NCI-H187 (cell line): ENCODE measurements around the gene AFG1L.
"Not testable (repeated sequence)": the region's sequence is repeated elsewhere in the genome, so short reads cannot be mapped to it uniquely, and the experiment has no call there.

ENCODE experiments used
- DNase-seq, 2 experiments: peaks; one replicate each; lab custom pipeline; 2025; lab: John Stamatoyannopoulos, UW

The AFG1L gene

DNA sequence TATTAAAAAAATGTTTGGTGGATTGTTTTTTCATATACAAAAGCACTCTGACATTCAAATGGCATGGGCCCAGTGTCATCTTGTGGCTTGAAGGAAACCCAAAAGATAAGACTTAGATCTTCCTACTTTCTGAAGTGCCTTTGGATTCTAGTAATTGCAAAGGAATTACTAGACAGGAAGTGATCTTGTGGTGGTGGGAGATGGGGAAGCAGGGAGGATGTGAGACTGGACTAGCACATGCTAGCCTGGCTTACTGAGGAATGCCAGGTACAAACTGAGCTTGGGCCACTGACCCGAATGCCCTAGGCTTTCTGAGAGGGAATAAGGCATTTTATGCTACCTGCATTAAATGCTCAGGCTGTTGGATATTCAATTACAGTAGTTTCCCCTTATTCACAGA, 59.0 kb downstream of the AFG1L start:
- no peak for DNase-seq

DNA sequence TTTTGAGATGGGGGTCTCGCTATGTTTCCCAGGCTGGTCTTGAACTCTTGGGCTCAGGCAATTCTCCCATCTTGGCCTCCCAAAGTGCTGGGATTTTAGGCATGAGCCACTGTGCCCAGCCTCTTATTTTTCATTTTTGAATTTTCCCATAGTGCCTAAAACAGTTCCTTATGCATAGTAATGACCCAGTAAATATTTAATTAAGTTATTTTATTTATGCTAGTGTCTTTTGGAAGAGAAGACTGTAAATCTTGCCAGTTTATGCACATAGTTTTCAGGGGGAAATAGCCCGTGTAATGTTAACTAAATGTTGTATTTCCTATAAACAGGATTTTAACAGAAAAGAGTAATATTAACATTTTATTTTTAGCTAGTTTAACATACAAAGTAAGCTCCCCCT, 60.3 kb downstream of the AFG1L start:
- DNase-seq = no peak

DNA sequence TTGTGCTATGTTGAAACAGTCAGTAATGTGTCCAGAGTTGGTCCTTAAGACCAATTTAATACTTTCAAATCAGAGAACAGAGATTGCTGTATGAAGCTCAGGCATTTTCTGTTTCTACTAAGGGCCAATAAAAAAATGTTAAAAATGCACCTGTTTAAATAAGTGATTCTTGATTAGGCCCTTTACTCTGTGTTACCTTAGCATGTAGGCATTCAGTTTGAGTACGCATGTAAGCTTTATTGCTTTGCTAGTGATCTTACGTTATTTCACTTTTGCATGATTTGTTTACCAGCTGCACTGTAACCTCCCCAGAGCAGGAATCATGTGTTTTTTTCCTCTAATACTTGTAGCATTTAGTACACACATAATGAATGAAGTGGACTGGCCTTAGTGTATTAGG, 61.0 kb downstream of the AFG1L start:
- no peak for DNase-seq

DNA sequence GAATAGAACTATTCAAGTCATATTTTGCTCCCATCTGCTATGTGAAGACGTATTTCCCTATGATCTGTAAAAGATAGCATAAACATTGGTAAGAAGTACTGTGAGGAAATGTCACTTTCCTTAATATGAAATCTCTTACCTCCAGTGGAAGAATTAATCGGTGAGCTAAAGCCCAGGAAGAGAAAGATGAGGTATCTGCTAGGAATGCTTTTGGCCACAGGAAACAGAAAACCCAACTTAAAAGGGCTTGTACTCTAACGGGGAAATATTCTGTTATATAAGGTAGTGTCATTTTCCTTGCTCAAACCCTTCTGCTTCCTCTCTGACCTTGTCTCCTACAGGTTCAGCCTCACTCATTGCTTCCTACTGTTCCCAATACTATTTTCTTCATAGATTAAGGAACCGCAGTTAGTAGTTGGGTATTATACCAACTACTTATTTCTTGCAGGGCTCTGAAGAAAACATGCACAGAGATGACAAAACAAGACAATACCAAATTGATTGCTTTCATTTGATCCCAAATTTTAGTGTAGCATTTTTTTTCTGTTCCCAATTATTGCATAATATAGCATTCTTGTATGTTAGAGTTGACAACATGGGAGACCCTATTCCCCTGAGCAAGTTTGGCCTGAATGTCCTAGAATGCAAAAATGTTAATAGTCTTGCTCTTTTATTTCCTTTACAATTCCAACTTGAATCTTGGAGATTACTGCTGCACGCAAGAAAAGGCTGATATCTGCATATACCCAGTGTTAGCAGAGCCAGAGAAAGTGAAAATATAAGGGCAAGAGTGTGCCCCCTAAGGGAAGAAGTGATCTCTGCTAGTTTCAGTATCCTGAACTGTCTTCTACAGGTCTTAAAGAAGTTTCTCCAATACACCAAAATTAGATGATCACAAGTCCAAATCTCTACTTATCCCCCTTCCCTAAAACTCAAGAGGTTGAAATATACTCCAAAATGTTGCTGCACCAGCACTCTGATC, 65.3 kb downstream of the AFG1L start:
- DNase-seq = no peak

DNA sequence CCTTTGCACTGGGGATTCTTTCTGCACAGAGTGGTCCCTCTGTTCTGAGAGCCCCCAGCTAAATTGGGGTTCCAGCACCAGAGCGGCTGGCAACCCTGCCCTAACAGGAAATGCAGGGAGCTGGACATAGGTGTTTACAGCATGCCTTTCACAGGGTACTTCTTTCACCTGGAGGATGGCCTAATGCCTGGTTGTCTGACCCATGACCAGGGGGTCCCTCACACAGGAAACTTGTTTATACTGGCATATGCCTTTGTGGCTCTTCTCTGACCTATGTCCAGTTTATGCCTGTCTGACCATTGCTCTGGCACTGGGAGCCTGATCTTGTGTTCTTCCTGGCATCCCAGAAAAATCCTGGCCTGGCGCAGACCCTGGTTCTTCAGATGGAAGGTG, 66.1 kb downstream of the AFG1L start:
- no peak for DNase-seq

DNA sequence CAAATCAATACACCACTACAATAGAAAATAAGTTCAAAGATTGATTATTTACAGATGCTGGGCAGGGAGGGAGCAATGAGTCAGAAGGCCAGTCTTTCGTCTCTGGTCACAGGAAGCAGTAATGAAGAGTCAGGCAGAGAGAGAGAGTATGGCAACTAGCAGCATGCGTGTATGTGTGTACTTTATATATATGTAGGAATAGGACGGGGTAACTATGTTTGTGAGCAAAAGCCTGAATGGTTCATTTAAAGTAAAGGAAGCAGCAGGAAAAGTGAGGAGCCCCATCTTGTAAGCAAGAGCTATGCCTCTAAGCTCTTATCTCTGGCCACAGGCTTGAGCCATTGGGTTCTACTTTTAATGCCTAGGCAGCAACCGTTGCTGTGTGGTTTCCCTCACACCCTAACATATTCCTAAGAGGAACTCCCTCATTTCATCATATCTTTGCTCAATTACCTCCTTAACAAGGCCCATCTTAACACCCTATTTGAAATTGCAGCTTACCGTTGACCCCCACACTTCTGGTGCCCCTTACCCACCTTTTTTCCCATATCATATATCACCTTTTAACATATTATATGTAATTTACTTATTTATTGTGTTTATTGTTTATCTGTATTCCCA, 66.6 kb downstream of the AFG1L start:
- DNase-seq = no peak

DNA sequence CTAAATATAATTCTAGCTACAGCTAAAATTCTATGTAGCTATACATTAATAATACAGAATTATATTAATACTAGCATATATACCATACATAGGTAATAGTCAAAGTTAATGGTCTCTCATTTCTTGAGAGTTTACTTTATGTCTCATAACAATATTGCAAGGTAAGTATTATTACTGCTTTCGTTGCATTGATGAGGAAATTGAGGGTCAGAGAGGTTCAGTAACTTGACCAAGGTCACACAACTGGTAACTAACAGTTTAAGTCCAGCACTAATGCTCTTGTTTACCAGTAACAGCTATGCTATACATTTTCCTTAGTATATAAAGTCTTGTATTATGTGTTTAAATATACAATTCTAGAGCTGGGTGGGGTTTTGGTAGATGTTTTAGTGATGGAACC, 67.6 kb downstream of the AFG1L start:
- no peak for DNase-seq

DNA sequence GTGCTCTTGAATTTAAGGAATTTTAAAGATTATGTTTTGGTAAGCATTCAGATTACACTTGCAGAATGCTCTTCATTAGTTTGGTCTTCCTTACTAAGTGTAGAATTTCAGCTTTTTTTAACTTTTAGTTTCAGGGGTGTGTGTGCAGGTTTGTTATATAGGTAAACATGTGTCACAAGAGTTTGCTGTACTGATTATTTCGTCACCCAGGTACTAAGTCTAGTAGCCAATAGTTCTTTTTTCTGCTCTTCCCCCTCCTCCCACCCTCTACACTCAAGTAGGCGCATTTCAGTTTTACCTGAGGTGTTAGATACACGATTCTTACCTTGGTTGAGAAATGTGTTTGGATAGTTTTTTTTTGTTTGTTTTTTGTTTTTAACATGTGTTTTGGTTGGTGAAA, 68.3 kb downstream of the AFG1L start:
- DNase-seq = no peak

DNA sequence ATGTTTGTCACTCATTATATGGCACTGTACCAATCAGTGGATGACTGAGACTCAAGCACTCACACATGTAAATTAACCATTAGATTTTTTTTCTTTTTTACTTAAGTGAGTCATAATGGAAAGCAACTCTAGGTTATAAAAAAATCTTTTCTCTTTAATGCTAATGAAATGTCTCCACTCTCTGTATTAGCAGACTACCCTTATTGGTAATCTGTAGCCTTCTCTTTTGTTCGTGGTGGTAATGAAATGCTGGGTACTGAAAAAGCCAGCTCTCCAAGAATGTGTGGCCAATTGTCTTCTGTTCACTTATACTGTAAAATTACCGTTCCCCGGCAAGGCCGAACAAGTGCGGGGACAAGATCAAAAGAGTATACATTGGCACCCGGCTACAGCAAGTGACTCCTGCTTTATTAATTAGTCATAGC, 69.0 kb downstream of the AFG1L start:
- DNase-seq = no peak

DNA sequence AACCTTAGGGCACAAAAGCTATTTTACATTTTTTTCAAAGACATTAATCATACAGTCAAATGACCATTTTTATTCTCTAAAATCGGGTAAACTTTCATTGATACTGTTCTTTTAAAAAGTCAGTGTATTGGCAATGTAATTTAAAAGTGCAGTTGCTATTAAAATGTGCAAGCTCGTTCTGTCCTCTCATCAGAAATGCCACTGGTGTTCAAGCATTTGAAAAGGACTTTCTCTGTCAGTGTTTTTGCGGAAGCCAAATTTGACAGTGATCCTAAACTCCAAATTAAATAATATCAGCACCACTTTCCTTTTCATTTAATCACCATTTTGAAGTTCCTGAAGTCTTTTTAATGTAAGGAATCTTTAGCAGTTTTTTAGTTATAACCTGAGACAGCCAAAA, 69.6 kb downstream of the AFG1L start:
- no peak for DNase-seq

DNA sequence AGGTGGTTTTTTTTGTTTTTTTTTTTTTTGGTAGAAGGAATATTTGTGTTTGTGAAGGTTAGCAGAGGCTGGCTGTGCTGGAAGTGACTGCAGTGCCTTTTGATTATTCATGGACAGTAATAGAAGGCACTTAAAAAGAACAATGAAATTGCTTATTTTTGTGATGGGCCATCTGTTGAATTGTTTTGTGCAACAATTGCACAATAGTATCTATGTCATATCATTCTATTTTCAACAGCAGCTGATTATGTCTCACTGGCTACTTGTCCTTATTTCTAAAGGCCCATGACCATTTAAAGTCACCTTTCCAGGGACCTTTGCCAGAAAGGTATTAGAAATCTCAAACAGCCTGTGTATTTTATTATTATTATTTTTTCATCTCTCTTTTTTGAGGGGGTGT, 70.6 kb downstream of the AFG1L start:
- no peak for DNase-seq

DNA sequence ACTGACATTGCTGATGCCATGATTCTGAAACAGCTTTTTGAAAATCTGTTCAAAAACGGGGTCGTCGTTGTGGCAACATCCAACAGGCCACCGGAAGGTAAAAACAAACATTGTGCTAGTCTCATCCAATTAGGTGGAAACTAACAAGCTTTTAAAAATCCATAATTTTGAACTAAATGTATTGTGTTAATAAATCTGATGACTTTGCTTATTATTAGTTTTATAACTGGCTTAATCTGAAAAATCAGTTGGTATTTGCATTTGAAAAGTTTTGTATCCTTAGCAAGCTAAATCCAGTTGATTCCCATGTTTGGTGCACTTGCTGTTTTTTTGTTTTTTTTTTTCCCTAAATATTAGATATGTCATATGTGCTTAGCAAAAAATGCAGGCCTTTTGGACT, 71.4 kb downstream of the AFG1L start:
- no peak for DNase-seq

DNA sequence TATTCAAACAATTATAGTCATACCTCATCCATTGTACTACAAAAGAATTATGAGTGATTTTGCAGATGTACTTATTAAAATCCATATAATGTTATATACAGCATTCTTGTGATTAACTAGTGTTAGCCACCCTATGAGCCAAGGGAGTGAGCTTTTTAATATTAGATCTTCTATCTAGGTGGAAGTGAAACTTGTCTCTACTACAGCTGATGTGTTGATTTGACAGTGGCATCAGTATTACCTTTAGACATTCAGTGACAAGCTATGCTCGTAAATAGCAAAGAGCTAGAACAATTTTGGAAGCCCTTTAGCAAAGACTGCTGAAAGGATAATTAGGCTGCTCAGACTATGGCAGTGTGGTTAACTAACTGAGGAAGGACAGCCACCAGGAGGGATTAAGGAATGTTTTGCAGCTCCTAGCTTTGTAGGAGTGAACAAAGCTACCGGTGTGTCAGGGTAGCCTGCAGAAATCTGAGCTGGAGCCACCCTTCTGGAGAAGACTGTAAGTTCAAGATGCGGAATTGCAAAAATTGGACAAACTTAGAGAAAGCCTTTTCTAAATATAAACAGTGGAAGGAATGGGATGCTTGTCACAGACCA, 73.7 kb downstream of the AFG1L start:
- no peak for DNase-seq

DNA sequence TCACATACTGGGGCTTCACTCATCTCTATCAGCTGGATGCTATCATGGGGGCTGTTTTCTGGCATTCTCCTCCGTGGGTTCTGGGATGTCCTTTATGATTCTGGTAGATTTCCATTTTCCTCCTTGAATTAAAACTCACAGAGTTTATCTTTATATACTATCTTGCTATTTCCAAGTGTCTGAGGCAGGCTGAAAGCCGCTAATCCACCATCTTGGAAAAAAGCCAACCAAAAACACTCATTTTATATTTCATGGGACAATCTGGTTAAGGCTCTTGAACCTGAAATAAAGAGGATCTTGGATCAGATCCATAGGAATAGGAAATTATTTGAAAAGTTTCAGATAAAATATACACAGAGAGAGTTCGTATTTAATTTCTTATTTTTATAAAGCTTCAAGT, 86.0 kb downstream of the AFG1L start:
- no peak for DNase-seq

DNA sequence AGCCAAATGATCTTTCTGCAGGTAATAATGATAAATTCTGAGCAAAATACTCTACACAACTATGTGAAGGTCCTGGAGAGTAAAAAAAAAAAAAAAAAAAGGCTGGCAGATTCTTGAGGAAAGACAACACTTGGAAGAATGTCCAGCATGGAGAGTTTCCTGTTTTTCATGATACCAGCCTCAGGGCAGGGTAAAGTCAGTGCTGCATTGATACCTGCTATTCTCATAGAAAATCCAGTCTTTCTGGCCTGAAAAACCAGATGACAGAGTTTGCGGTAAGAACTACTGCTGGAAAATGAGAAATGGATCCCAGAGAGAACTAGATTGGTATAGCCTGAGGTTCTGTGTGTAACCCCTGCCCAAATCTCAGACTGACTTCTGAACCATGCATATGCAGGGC, 89.1 kb downstream of the AFG1L start:
- DNase-seq = no peak

DNA sequence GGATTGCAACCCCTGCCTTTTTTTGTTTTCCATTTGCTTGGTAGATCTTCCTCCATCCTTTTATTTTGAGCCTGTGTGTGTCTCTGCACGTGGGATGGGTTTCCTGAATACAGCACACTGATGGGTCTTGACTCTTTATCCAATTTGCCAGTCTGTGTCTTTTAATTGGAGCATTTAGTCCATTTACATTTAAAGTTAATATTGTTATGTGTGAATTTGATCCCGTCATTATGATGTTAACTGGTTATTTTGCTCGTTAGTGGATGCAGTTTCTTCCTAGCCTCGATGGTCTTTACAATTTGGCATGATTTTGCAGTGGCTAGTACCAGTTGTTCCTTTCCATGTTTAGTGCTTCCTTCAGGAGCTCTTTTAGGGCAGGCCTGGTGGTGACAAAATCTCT, 94.3 kb downstream of the AFG1L start:
- not testable (repeated sequence) for DNase-seq

DNA sequence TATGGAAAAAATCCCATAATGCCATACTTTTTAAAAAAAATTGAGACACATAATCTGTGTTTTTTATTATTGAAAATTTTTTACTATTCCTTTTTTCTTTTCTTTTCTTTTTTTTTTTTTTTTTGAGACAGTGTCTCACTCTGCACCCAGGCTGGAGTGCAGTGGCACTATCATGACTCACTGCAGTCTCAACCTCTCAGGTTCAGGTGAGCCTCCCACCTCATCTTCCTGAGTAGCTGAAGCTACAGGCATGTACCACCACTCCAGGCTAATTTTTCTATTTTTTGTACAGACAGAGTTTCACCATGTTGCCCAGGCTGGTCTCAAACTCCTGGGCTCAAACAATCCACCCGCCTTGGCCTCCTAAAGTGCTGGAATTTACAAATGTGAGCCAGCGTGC, 100.4 kb downstream of the AFG1L start:
- DNase-seq = no peak

DNA sequence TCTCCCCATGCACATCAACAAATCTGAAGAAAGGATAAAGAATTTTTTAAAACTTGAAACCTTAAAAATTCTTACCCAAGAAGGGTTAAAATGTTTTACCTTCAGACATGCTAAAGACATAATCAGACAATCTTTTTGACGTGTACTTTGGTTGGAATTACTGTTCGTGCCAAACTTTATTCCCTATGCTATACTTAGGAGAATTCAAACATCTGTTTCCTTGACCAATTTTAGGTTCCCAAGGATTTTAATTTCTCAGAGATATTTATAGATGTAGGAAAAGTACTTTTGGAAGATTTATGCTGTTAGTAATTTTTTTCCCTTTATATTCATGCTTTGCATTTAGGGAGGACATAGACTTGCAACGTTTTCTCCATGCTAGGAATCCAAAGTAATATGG, 108.4 kb downstream of the AFG1L start:
- no peak for DNase-seq

DNA sequence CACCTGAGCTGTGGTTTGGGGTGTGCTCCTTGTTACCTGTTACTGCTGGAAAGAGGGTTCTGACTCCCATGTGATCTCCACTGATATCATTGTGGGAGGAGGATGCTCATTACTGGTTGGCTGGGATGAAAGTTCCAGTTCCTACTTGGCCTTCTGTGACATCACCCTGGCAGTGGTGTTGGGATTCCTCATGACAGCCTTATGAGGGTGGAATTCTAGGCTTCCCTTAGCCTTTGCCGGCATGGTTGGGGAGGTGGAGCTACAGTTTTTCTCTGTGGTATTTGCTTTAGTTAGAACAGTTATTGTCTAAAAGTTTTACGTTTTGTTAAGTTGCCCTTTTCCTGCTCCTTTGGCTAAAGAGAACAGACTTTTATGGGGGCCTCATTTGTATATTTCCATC, 112.1 kb downstream of the AFG1L start:
- DNase-seq = no peak

DNA sequence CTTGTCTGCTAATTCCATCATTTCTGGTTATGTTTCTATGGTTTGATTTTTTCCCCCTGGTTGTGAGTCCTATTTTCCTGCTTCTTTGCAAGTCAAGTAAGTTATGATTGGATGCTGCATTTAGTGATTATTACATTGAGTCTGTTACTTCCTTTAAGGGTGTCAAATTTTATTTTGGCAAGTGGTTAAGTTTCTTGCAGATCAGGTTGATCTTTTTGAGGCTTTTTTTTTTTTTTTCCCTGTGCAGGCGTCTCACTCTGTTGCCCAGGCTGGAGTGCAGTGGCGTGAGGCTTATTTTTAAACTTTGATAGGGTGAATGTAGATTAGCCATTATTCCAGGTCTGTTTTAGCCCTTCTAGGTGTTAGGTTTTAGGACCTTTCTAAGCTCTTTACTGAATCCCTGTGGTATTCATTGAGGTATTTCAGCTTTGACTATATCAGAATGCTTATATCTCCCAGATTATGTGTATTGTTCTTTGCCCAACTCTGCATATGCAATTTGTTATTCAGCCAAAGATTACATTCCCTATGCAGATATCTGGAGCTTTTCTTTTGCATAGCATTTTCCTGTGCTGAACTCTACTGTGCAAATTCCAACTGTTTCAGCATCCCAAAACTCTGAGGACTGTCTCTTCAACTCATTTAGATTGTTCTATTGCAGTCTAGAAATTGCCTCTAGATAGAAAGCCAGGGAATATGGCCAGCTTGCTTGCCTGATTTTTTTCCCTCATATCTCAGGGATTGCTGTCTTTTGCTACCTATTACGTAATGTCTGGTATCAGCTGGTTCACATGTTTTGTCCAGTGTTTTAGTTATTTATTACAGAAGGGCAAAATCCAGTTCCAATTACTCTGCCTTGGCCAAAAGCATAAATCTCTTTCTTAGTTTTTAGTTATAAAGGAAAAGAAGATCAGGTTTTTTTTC, 113.3 kb downstream of the AFG1L start:
- no peak for DNase-seq

DNA sequence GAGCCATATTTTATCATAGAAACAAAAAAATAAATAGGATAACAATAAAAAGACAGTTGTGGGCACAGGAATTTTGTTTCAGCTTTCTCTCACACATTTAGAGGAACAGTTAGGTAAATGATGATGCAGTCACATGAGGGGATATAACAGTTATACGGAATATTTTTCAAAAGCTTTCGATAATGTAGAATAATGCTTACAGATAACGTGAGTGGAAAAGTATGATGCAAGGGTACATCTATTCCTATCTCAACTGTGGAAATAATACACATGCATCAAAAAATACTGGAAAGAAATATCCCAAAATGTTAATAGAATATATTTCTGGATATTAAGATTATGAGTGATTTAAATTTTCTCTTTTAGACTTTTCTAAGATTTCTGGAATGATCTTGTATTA, 114.0 kb downstream of the AFG1L start:
- no peak for DNase-seq
